A673 (cell line): ENCODE data around the gene NPTX2.

Experiments
- CTCF ChIP-seq: fragments of 300-800, 200-600 bp; sonication (generic); conservative IDR thresholded peaks from 2 replicates; pipeline ENCODE4 v1.5.1; 2017; ENCODE audit warnings: low read depth, mild to moderate bottlenecking, antibody characterized with exemption, low read length, moderate library complexity, mixed read lengths
- EZH2 ChIP-seq: fragments of 200-600 bp; sonication (generic); IDR thresholded peaks from 2 replicates; pipeline ENCODE4 v1.6.1; 2017; ENCODE audit warnings: borderline replicate concordance, low read depth, mild to moderate bottlenecking, mixed read lengths, antibody characterized with exemption, low read length; ENCODE audit not compliant: poor library complexity, severe bottlenecking

- TF ChIP-seq CTCF (no peak), EZH2 (no peak)
Measured at GRCh38 chr7:98598846-98599615, 18.1 kb upstream of the NPTX2 start.
